ENCODE results near the gene IL4R. TPM values are rescaled to one million over a fixed set of nuclear protein-coding genes. Genes with fewer than 3 reads are reported as not detected.

IL4R gene
- total RNA-seq, 1 donor from 2014 or later, result 202 TPM

GRCh38 chr16:27402569-27402963, 88.8 kb downstream of the IL4R start:
- intact Hi-C loops (cut with micrococcal nuclease), result loop anchor here (1.0 to 2.0 kb wide), 2 partner anchors 35 to 84 kb away; no protein-coding TSS in a partner anchor
- Mint-ChIP-seq H3K27ac (peak overlapping the region; percentile 96), H3K9me3 (no peaks in the 10 kb centered on the region), H3K4me3 (peak overlapping the region; percentile 99), H3K36me3 (ENCODE audit: low read depth) (peaks cover 46% of the 10 kb centered on the region), H3K27me3 (no peaks in the 10 kb centered on the region), H3K4me1 (peaks cover 89% of the 10 kb centered on the region)
- TF ChIP-seq CTCF (IDR thresholded peaks at IDR 0.05), result no peak
- POLR2A ChIA-PET, result interaction anchor here (0.9 to 13.6 kb wide), 13 partner anchors 19 to 246 kb away, joined by 3 to 1103 read pairs (median 6); no protein-coding TSS in a partner anchor
- CTCF ChIA-PET, result interaction anchor here (1.1 to 8.8 kb wide), 3 partner anchors 21 to 35 kb away, joined by 3 to 53 read pairs (median 8); no protein-coding TSS in a partner anchor
- DNase-seq (no peak), ATAC-seq (ENCODE audit: low read depth) (no peak)

GRCh38 chr16:27402964-27403600, 89.3 kb downstream of the IL4R start:
- ATAC-seq (ENCODE audit: low read depth) (peak; percentile 37), DNase-seq (peak; percentile 66)
- Mint-ChIP-seq H3K4me1 (peaks cover 92% of the 10 kb centered on the region), H3K27me3 (no peaks in the 10 kb centered on the region), H3K9me3 (no peaks in the 10 kb centered on the region), H3K4me3 (peak overlapping the region; percentile 99), H3K36me3 (ENCODE audit: low read depth) (peaks cover 52% of the 10 kb centered on the region), H3K27ac (peak overlapping the region; percentile 96)
- TF ChIP-seq CTCF (IDR thresholded peaks at IDR 0.05), result no peak
- ChIA-PET CTCF (interaction anchor here (1.5 to 8.8 kb wide), 3 partner anchors 25 to 168 kb away, joined by 8 to 53 read pairs (median 11); no protein-coding TSS in a partner anchor), POLR2A (interaction anchor here (1.1 to 13.6 kb wide), 11 partner anchors 16 to 246 kb away, joined by 3 to 1103 read pairs (median 6); no protein-coding TSS in a partner anchor)
- intact Hi-C loops (cut with micrococcal nuclease), result loop anchor here (1.0 to 2.0 kb wide), 4 partner anchors 23 to 84 kb away; no protein-coding TSS in a partner anchor

- DNase-seq, result no peak
- no peak for TF ChIP-seq CTCF (IDR thresholded peaks at IDR 0.05)
- peaks cover 93% of the 10 kb centered on the region for H3K4me1 Mint-ChIP-seq
- ChIA-PET CTCF (interaction anchor here (0.8 to 8.8 kb wide), 4 partner anchors 24 to 224 kb away, joined by 3 to 53 read pairs (median 8); no protein-coding TSS in a partner anchor), POLR2A (interaction anchor here (0.9 to 13.6 kb wide), 12 partner anchors 15 to 172 kb away, joined by 3 to 1103 read pairs (median 7); no protein-coding TSS in a partner anchor)
- intact Hi-C loops (cut with micrococcal nuclease), result loop anchor here (1.0 to 2.0 kb wide), 3 partner anchors 23 to 85 kb away; no protein-coding TSS in a partner anchor
- no peaks in the 10 kb centered on the region for H3K27me3 Mint-ChIP-seq
- no peaks in the 10 kb centered on the region for H3K9me3 Mint-ChIP-seq
- H3K4me3 Mint-ChIP-seq, result peak overlapping the region; percentile 99
- H3K36me3 Mint-ChIP-seq (ENCODE audit: low read depth), result peaks cover 57% of the 10 kb centered on the region
- no peak for ATAC-seq (ENCODE audit: low read depth)
- H3K27ac Mint-ChIP-seq, result peak overlapping the region; percentile 96
Observed at GRCh38 chr16:27403601-27403992, 89.8 kb downstream of the IL4R start.

- no peak for TF ChIP-seq CTCF (IDR thresholded peaks at IDR 0.05)
- Mint-ChIP-seq H3K36me3 (ENCODE audit: low read depth) (peaks cover 62% of the 10 kb centered on the region), H3K4me1 (peaks cover 91% of the 10 kb centered on the region), H3K4me3 (peak overlapping the region; percentile 99), H3K27me3 (no peaks in the 10 kb centered on the region), H3K27ac (peak overlapping the region; percentile 96), H3K9me3 (no peaks in the 10 kb centered on the region)
- no peak for ATAC-seq (ENCODE audit: low read depth)
- no peak for DNase-seq
- ChIA-PET POLR2A (interaction anchor here (0.9 to 13.6 kb wide), 14 partner anchors 15 to 200 kb away, joined by 3 to 1103 read pairs (median 7); partner anchors contain the start of gene KDM8), CTCF (interaction anchor here (0.8 to 8.8 kb wide), 6 partner anchors 23 to 225 kb away, joined by 3 to 53 read pairs (median 4); no protein-coding TSS in a partner anchor)
- intact Hi-C loops (cut with micrococcal nuclease), result no loop called here
Observed at GRCh38 chr16:27404163-27404823, 90.5 kb downstream of the IL4R start.

All from activated B cell treated with CpG ODN at 0.5 μM for 24 hours (primary cell).